ENCODE results near the gene CHCHD6.

The CHCHD6 gene

DNA sequence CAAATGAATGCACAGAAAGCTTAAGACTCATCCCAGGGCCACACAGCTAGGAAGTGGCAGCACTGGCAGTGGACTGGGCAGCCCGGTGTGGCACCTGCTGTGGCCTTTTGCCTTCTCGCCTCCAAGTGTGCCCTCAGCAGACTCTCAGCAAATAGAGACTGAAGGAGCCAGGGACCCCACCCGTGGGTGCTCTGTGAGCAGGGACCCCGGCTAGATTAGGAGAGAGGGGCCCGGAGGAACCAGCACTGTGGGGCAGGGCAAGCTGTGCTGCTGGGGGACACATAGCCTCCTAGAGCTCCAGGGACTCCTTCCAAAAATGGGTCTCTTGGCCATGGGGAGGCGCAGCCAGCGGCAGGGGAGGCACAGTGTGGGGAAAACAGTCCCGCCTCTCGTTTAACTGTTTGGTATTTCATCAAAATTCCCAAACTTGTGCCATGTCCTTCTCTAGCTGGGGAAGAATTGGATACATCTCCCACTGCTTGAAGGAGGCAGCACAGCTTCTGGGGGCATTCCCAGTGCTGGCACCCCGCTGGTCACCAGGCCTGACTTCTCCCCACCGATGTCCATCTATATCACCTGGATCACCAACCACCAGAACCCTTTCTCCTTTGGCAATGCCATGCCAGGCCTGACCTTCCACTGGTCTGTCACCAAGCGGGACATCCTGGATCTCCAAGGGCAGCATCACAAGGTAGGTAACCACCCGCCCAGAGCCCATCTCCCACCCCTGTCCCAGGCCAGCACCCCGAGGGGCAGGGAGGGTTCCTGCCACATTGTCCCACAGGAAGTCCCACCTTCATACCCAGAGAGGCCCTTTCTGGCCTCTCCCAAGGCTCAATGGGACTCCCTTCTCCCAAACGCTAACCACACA is 37.1 kb upstream of the CHCHD6 start:
- H3K9me3 ChIP-seq (ENCODE audit: low read depth, low read length): no peaks in the 10 kb centered on the region
- TF ChIP-seq POLR2AphosphoS5 (IDR thresholded peaks at IDR 0.05; ENCODE audit: borderline replicate concordance, low read depth, low read length): no peak
- TF ChIP-seq FOXP2 (optimal IDR thresholded peaks at IDR 0.05; ENCODE audit: control extremely low read depth, extremely low read length, insufficient read depth): no peak
- TF ChIP-seq EZH2 (IDR thresholded peaks at IDR 0.05): no peak
- H3K4me3 ChIP-seq: no peak overlapping the region
- no peak overlapping the region for H3K9ac ChIP-seq (ENCODE audit: insufficient read length)
- no peak overlapping the region for H3K27ac ChIP-seq
- no peak for DNase-seq (ENCODE audit: low read depth, low spot score)
- no peaks in the 10 kb centered on the region for H3K36me3 ChIP-seq (ENCODE audit: insufficient read depth, low read length)

DNA sequence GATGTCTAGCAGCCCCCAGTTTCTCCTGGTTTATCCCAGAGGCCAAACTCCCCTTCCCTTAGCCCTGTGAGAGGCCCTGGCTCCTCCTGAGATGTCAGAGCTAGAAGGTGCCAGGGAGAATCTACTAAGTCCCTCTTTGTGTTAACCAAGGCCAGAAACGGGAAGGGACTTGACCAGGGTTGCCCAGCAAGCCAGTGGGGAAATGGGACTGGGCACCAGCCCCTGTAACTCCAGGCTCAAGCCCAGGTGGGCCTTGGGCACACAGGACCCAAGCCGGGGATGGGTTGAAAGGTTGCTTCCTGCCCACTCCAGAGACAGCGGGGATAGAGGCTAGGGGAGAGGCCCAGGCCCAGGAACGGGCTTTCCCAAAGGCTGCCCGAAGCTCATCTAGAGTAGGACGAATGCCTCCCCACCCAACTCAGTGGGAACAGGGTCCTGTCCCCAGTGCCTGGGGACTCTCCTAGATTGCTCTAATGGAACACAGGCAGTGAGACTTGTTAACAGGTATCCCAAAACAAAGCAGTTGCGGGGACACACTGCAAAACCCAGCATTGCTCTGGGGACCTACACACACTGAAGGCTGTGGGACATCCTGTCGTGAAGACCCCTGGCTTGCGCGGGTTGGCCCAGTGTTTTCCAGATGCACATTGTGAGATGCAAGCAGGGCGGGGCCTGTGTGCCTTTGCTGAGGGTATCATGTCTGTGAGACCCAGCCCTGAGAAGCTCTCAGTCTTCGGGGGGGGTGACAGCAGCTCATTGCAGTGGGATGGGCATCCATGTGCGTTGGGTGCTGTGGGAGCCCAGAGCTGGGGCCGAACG is 36.2 kb upstream of the CHCHD6 start:
- H3K27ac ChIP-seq: no peak overlapping the region
- no peak for TF ChIP-seq EZH2 (IDR thresholded peaks at IDR 0.05)
- no peak for TF ChIP-seq POLR2AphosphoS5 (IDR thresholded peaks at IDR 0.05; ENCODE audit: borderline replicate concordance, low read depth, low read length)
- no peak for TF ChIP-seq FOXP2 (optimal IDR thresholded peaks at IDR 0.05; ENCODE audit: control extremely low read depth, extremely low read length, insufficient read depth)
- no peak overlapping the region for H3K4me3 ChIP-seq
- H3K36me3 ChIP-seq (ENCODE audit: insufficient read depth, low read length): no peaks in the 10 kb centered on the region
- H3K9ac ChIP-seq (ENCODE audit: insufficient read length): no peak overlapping the region
- H3K9me3 ChIP-seq (ENCODE audit: low read depth, low read length): no peaks in the 10 kb centered on the region
- no peak for DNase-seq (ENCODE audit: low read depth, low spot score)

DNA sequence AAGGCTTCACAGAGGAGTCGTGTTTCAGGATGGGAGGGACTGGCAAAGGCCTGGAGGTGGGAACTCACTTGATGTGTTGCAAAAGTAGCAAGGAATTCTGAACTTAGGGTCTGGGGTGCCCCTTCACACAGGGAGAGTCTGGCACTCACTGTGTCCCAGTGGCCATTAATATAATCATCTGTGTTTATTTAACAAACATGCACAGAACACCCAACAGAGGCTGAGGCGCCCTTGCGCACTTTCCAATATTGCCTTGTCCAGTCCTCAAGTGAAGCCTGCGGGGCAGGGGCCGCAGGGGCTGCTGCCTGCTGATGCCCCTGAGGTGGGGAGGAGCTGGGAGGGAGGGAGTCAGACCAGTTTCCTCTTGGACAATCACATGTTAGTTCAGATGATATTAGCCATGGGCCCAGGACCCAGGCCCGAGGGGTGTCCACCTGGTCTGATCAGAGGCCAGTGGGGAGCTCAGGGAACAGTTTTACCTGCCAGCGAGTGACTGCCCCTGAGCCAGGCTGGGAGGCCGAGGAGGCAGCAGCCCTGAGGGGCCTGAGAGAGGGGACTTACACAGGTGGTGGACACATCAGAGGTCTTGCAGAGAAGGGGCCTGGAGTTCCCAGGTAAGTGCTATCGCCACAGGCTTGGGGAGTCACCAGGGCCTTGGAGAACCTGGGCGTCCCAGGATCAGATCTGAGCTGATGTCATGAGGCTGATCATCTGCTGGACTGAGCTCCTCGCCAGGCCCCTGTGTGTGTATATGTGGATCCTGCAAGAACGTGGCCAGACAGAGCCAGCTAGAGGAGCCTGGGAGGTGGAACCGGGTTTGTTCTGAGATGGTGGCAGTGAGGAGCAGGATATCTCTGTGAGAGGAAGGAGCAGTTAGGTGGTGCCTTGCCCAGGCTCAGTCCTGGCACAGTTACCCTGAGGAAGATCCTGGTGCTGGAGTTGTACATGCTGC is 35.3 kb upstream of the CHCHD6 start:
- no peak overlapping the region for H3K9ac ChIP-seq (ENCODE audit: insufficient read length)
- H3K4me3 ChIP-seq: no peak overlapping the region
- no peaks in the 10 kb centered on the region for H3K9me3 ChIP-seq (ENCODE audit: low read depth, low read length)
- H3K36me3 ChIP-seq (ENCODE audit: insufficient read depth, low read length): no peaks in the 10 kb centered on the region
- no peak for DNase-seq (ENCODE audit: low read depth, low spot score)
- no peak overlapping the region for H3K27ac ChIP-seq
- TF ChIP-seq FOXP2 (optimal IDR thresholded peaks at IDR 0.05; ENCODE audit: control extremely low read depth, extremely low read length, insufficient read depth) (no peak), POLR2AphosphoS5 (IDR thresholded peaks at IDR 0.05; ENCODE audit: borderline replicate concordance, low read depth, low read length) (no peak), EZH2 (IDR thresholded peaks at IDR 0.05) (no peak)

DNA sequence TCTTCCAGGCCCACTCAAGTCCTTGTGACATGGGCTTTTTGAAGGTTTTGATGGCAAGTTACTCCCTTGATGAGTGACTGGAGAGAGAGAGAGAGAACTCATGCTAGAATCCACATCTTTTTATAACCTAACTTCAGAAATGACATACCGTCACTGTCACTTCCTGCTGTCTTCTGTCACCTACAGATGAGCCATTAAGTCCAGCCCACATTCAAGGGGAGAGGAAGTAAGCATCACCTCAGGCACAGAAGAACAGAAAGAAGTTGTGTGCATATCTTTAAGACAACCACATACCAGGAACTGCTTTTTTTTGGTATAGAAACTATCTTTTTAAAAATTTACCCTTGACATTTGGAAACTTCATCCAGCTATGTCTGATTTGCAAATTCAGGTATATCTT is 32.5 kb upstream of the CHCHD6 start:
- Histone ChIP-seq H3K4me3 (no peak overlapping the region), H3K9ac (ENCODE audit: insufficient read length) (no peak overlapping the region), H3K9me3 (ENCODE audit: low read depth, low read length) (no peaks in the 10 kb centered on the region), H3K27ac (no peak overlapping the region), H3K36me3 (ENCODE audit: insufficient read depth, low read length) (no peaks in the 10 kb centered on the region)
- no peak for DNase-seq (ENCODE audit: low read depth, low spot score)
- no peak for TF ChIP-seq EZH2 (IDR thresholded peaks at IDR 0.05)
- TF ChIP-seq FOXP2 (optimal IDR thresholded peaks at IDR 0.05; ENCODE audit: control extremely low read depth, extremely low read length, insufficient read depth): no peak

DNA sequence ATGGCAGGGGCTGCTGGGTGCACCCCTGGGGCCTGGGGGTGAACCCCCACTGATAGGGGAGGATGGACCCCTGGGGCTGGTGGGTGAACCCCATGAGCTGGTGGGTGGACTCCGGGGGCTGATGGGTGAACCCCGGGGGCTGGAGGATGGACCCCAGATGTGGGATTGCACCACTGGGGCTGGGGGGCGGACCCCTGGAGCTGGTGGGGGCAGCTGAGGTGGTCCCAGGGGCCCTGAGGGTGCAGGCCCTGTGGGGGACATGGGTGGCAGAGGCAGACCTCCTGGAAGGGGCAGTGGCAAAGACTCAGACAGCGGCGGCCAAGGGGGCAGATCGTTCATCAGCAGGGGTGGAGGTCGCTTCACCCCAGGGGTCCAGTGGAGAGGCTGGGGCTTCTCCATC is 31.7 kb upstream of the CHCHD6 start:
- Histone ChIP-seq H3K4me3 (no peak overlapping the region), H3K9me3 (ENCODE audit: low read depth, low read length) (no peaks in the 10 kb centered on the region), H3K36me3 (ENCODE audit: insufficient read depth, low read length) (no peaks in the 10 kb centered on the region), H3K9ac (ENCODE audit: insufficient read length) (no peak overlapping the region), H3K27ac (no peak overlapping the region)
- DNase-seq (ENCODE audit: low read depth, low spot score): no peak
- TF ChIP-seq EZH2 (IDR thresholded peaks at IDR 0.05): no peak
- no peak for TF ChIP-seq FOXP2 (optimal IDR thresholded peaks at IDR 0.05; ENCODE audit: control extremely low read depth, extremely low read length, insufficient read depth)
- no peak for TF ChIP-seq POLR2AphosphoS5 (IDR thresholded peaks at IDR 0.05; ENCODE audit: borderline replicate concordance, low read depth, low read length)

DNA sequence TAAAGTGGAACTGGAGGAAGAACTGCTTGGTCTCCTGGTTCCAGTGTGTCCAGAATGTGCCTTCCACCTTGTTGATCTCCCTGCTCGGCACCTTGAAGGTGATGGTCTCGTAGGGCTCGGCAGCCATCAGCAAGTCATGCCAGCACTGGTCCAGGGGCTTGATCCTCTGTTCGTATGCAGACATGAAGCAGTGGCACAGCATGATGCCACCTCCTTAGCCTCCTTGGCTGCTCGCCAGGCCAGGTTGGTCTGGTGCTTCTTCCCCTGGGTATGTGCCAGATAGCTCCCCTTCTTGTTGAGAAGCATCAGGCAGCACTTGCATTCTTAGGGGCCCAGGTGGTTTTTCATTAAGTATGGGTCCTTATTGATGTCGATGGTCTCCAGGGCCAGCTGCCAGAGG is 31.3 kb upstream of the CHCHD6 start:
- no peak overlapping the region for H3K27ac ChIP-seq
- TF ChIP-seq EZH2 (IDR thresholded peaks at IDR 0.05) (no peak), POLR2AphosphoS5 (IDR thresholded peaks at IDR 0.05; ENCODE audit: borderline replicate concordance, low read depth, low read length) (no peak), FOXP2 (optimal IDR thresholded peaks at IDR 0.05; ENCODE audit: control extremely low read depth, extremely low read length, insufficient read depth) (no peak)

DNA sequence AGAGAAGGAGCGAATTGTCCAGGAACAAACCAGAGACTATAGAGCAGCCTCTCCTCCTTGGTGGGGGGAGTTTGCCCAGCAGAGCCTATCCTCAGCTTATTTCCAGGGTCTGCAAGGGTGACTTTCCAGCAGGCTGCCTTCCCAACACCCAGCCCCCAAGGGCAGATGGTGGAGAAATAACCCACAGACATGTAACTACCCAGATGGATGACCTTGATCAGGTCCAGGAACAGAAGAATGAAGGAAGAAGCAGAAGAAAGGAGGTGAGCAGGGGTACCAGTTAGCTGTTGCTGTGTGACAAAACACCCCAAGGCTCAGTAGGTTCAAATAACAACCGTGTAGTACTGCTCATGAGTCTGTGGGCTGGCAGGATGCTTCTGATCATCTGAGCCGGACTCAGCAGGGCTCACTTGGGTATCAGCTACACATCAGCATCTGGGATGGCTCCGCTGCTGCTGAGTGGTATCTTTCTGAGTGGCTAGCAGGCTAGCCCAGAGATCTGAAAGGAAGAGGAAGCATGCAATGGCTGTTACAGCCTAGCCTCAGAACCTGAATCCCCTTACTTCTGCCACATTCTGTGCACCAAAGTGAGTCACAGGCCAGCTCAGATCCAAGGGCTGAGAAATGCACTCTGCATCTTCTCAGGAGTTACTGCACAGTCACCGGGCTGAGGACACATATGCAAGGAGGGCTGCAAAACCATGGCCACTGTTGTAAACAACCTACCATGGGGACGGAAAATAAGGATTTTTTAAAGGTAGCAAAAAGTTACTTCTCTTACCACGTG is 26.9 kb upstream of the CHCHD6 start:
- no peak overlapping the region for H3K27ac ChIP-seq
- no peak overlapping the region for H3K9ac ChIP-seq (ENCODE audit: insufficient read length)

More for the DNA sequence above, 31.3 kb upstream of the CHCHD6 start:
- Histone ChIP-seq H3K9me3 (ENCODE audit: low read depth, low read length) (no peaks in the 10 kb centered on the region), H3K9ac (ENCODE audit: insufficient read length) (no peak overlapping the region), H3K36me3 (ENCODE audit: insufficient read depth, low read length) (no peaks in the 10 kb centered on the region), H3K4me3 (no peak overlapping the region)
- DNase-seq (ENCODE audit: low read depth, low spot score): no peak

More for the DNA sequence above, 26.9 kb upstream of the CHCHD6 start:
- no peak overlapping the region for H3K4me3 ChIP-seq
- TF ChIP-seq POLR2AphosphoS5 (IDR thresholded peaks at IDR 0.05; ENCODE audit: borderline replicate concordance, low read depth, low read length): no peak
- no peak for TF ChIP-seq FOXP2 (optimal IDR thresholded peaks at IDR 0.05; ENCODE audit: control extremely low read depth, extremely low read length, insufficient read depth)
- no peak for TF ChIP-seq EZH2 (IDR thresholded peaks at IDR 0.05)
- no peak for DNase-seq (ENCODE audit: low read depth, low spot score)
- no peaks in the 10 kb centered on the region for H3K9me3 ChIP-seq (ENCODE audit: low read depth, low read length)
- no peaks in the 10 kb centered on the region for H3K36me3 ChIP-seq (ENCODE audit: insufficient read depth, low read length)

Data from SK-N-MC (cell line).